SKM-1 treated with dmso at 0.1 percent for 144 hours (cell line): ENCODE data around the gene LHFPL3.

Experiments
- DNase-seq: peaks from one replicate; lab custom pipeline; 2025; ENCODE audit not compliant: unreplicated experiment; lab: John Stamatoyannopoulos, UW

The LHFPL3 gene

GRCh38 chr7:104791080-104791479 lies 462.7 kb downstream of the LHFPL3 start:
- no peak for DNase-seq

- no peak for DNase-seq
Observed at GRCh38 chr7:104793066-104793465, 464.7 kb downstream of the LHFPL3 start.

- no peak for DNase-seq
Observed at GRCh38 chr7:104794154-104794553, 465.8 kb downstream of the LHFPL3 start.

- no peak for DNase-seq
Observed at GRCh38 chr7:104794589-104794988, 466.2 kb downstream of the LHFPL3 start.

GRCh38 chr7:104795086-104795485 lies 466.7 kb downstream of the LHFPL3 start:
- DNase-seq, result no peak

- DNase-seq, result no peak
Observed at GRCh38 chr7:104795616-104796398, 467.4 kb downstream of the LHFPL3 start.

GRCh38 chr7:104800307-104800706 lies 471.9 kb downstream of the LHFPL3 start:
- DNase-seq, result no peak

GRCh38 chr7:104801022-104801421 lies 472.6 kb downstream of the LHFPL3 start:
- no peak for DNase-seq

GRCh38 chr7:104803931-104804330 lies 475.5 kb downstream of the LHFPL3 start:
- no peak for DNase-seq

GRCh38 chr7:104804696-104805095 lies 476.3 kb downstream of the LHFPL3 start:
- DNase-seq, result no peak

- DNase-seq, result no peak
Observed at GRCh38 chr7:104805449-104806317, 477.3 kb downstream of the LHFPL3 start.

- no peak for DNase-seq
Observed at GRCh38 chr7:104807671-104808070, 479.3 kb downstream of the LHFPL3 start.

- DNase-seq, result no peak
Observed at GRCh38 chr7:104809906-104810305, 481.5 kb downstream of the LHFPL3 start.

- no peak for DNase-seq
Observed at GRCh38 chr7:104814126-104814525, 485.7 kb downstream of the LHFPL3 start.

GRCh38 chr7:104814671-104815400 lies 486.4 kb downstream of the LHFPL3 start:
- no peak for DNase-seq

GRCh38 chr7:104816537-104816936 lies 488.1 kb downstream of the LHFPL3 start:
- DNase-seq, result no peak

- DNase-seq, result no peak
Observed at GRCh38 chr7:104818961-104819880, 490.8 kb downstream of the LHFPL3 start.

GRCh38 chr7:104820836-104821535 lies 492.6 kb downstream of the LHFPL3 start:
- no peak for DNase-seq

- no peak for DNase-seq
Observed at GRCh38 chr7:104823177-104823576, 494.8 kb downstream of the LHFPL3 start.

GRCh38 chr7:104825099-104825498 lies 496.7 kb downstream of the LHFPL3 start:
- no peak for DNase-seq
